Amniotic stem cell (primary cell): ENCODE data around the gene HS6ST3.

Experiments used
- DNase-seq: peaks from one replicate; lab custom pipeline; 2025; lab: John Stamatoyannopoulos, UW

HS6ST3 gene

GRCh38 chr13:96308568-96308967, 218.7 kb downstream of the HS6ST3 start:
- DNase-seq = no peak

DNA sequence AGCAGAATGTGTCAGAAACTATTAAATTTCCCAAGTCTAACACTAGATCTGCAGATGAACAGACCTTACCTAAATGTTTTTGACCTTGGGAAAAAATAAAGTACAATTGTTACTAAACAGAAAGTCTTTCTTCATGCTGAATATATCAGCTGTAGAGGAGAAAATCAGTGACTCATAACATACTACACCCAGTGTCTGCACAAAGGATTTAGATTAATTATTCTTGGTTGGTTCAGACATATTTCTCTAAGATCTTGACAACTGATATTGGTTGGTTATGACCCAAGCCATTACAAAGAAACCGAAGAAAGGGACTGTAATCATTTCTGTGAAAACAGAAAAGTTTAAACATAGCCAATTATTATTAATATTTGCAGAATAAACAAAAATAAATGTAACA, 225.1 kb downstream of the HS6ST3 start:
- DNase-seq = no peak

DNA sequence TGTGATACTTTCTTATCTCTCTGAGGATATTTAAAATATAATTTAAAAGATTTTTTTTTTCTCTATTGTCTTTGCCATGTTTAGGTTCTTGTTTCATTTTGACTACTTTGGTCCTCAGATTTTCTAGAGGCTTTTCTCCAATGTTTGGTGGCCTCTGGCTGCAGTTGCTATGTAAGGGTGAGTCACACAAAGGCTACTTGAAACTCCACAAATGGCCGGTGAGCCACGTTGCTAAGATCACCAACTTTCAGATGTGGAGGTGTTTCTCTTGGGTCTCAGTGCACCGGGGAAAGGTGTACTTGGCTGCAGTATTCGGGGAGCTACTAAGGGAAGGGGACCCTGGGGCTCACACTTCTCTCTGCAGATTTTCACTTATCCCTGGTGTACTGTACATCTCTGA, 248.1 kb downstream of the HS6ST3 start:
- DNase-seq = no peak

DNA sequence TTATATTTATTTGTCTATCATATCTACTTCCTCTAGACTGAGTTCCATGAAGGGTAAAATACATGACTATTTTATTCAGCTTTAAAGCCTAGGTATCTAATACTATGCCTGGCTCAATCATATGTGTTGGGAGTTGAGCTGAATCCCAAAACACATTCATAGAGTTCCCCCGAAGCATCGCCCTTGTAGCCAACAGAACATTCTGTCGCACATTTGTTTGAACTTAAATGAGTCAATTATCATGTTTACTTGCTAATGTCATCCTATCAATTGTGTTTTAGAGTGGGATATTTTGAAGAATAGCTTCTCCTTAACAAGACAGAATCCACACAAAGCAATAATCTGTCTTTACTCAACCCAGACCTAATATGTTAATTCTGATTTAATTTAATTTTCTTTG, 252.4 kb downstream of the HS6ST3 start:
- DNase-seq = no peak

GRCh38 chr13:96342852-96343465, 253.1 kb downstream of the HS6ST3 start:
- DNase-seq = no peak

DNA sequence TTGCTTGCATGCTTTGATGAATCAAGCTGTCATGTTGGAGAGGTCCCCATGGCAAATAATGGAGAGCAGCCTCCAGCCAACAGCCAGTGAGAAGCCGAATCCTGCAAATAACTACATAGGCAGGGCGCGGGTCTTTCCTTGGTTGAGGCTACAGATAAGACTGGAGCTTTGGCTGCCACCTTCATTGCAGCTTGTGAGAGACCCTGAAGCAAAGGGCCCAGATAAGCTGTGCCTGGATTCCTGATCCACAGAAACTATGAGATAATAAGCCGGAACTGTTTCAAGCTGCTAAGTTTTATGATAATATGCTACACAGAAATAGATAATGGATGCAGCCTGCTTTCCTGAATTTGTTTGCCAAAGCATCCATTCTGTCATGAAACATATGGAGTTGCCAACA, 257.0 kb downstream of the HS6ST3 start:
- no peak for DNase-seq

DNA sequence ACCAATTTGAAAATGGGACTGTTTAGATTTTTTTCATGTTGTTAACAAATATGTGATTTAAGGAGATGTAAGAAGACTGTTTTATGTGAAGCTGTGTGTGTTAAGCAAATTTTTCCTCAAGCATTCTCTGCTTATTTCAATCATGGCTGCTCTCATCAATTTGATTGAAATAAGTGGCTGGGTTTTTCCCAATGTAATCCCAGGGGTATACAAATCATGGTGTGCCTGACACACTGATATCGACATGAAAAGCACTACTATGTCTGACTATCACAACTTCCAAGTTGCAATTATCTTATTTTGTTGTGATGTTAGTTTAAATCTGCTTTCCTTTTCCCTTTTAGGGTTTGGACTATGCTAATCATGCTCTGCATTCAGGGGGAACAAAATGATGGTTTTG, 283.7 kb downstream of the HS6ST3 start:
- DNase-seq = no peak

DNA sequence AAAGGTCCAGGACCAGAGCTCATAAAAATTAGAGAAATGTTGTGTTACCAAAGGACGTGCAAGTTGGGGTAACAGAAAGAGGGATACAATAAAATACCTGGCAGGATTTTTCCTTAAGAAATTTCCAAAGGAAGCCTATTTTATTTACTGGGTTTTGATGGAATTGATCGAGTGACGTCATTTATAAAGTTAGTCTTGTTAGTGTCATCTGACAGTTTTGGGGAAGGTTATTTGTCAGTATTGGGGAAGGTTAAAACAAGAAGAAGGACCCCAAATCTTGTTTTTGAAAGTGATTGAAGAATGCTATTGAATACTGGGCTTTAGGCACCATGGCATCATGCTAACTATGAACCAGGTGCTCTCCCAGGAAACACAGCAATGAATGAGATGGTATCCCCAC, 287.9 kb downstream of the HS6ST3 start:
- DNase-seq = no peak

GRCh38 chr13:96379967-96380366, 290.1 kb downstream of the HS6ST3 start:
- no peak for DNase-seq

DNA sequence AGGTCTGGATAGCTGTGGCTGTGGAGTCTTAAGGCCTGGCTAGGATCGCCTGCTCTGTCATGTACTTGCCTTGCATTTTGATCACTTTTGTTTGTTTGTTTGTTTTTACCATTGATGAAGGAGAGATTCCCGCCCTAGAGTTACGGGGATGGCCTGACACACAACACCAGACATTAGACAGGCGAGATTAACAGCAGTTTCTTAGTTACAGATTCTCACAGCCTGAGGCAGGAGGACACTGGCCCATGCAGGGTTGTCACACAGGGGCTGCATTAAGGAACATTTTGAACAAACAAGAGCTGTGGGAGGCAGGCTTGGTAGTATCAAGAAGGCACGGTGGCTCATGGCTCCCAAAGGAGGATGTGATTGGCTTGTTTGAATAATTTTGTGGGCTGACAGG, 291.8 kb downstream of the HS6ST3 start:
- no peak for DNase-seq

- no peak for DNase-seq
Observed at GRCh38 chr13:96388598-96388997, 298.7 kb downstream of the HS6ST3 start.

- DNase-seq = no peak
Observed at GRCh38 chr13:96391606-96392005, 301.7 kb downstream of the HS6ST3 start.

DNA sequence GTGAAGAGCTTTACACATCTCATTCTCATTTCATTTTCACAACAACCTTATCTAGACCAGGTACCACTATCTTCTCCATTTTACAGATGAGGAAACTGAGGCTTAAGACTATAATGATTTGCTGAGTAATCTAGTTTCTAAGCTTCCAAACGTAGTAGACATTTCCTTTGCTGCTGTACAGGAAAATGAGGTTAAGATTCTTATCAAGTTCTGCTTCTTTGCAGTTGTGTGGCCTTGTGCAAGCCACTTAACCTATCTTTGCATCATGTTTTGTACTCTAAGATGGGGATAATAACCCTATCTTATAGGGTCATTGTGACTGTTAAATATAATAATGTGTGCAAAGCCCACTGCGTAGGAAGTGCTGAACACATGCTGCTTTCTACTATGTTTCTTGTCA, 307.9 kb downstream of the HS6ST3 start:
- DNase-seq = no peak

DNA sequence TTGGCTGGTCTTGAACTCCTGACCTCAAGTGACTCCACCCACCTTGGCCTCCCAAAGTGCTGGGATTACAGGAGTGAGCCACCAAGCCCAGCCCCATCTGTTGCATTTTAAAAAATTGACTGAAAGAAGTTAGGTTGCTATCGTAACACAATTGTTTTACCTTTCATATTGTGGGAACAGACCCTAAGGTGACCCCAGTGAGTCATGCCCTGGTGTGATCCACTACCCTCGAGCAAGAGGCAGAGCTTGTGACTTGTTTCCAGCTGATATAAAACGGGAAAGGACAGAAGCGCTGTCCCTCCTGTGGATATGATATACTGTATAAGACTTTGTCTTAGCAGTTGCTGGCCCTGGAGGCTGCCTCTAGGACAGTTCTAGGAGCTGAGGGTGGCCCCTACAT, 308.6 kb downstream of the HS6ST3 start:
- DNase-seq = no peak

DNA sequence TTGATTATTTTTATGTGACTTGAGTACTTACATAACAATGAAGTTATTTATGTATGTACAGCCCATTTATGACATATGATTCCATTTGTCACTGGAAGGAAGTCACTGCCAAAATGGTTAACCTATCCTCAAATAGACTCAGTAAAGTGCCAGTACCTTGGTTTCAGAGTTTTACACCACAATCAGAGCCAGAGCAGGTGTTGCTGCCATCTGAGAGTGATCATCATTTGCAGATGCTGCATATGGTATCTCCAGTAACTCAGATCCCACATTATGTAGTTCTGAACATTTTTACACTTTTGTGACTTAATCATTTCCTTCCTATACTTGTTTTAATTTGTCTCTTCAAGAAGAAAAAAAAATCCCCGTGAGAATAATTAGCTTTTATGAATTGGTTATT, 313.3 kb downstream of the HS6ST3 start:
- no peak for DNase-seq

GRCh38 chr13:96403651-96404050, 313.7 kb downstream of the HS6ST3 start:
- no peak for DNase-seq

GRCh38 chr13:96415831-96416385, 326.0 kb downstream of the HS6ST3 start:
- DNase-seq = no peak

DNA sequence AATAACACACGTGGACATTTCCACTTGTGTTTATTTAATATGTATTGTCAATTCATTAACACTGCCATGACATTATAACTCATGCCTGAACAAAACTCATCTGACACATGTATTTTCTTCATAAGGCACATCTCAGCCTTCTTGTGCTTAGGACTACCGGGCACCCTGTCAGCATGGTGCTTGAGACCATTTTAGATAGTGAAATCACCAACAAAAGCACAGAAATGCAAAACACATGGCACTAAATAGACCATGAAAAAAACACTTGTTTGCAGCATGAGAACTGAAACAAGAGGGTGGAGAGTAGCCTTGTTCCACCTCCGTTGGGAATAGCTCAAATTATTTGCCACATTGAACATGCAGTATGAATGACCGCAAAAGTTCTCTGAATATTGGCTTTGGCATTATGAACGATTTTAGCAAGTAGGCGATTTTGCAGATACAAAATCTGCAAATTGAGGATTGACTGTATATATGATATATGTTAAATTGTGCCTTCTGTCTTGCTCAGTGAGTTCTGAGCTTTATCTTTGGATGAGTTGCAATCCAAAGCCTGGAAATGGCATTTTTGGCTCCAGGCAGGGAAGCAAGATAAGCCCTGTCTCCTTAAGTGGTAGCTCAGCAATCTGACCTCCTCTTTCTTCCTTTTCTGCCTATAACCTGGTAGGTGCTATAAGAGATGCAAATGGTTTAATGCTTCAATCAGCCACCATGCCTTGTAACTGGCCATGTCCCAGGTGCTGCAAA, 328.2 kb downstream of the HS6ST3 start:
- DNase-seq = no peak

DNA sequence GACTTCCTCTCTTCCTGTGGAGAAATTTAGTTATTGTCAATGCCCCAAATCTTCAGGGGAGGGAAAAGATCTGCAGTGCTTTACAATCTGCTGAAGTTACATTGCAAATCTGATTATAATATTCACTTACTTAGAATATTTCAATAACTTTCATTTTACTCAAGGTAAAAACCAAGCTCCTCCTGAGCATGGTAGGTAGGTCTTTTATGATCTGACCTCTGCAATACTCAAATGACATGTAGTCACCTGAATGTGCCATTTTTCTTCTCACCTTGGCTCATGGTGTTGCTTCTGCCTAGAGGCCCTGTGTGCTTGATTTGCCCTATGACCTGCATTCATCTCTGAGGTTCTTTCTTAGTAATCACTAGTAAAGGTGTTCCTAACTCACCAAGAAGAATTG, 331.4 kb downstream of the HS6ST3 start:
- no peak for DNase-seq

DNA sequence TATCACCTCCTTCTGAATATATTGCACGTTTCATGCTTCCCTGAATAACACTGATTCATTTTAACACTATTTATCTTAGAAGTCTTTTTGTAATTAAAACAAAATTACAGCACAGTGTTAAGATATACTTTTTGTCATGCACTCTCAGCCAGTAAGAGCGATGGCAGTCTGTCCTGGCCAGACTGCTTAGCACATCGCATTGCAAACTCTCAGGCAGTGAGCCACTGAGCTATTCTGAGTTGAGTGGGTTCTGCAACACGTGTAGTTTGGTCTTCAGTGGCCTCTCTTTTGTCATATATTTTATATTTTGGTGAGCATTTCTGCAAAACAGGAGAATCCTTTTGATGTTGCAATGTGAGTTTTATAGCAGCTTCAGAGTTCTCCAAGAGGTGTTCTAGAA, 332.1 kb downstream of the HS6ST3 start:
- DNase-seq = no peak

GRCh38 chr13:96426167-96426566, 336.3 kb downstream of the HS6ST3 start:
- DNase-seq = no peak

DNA sequence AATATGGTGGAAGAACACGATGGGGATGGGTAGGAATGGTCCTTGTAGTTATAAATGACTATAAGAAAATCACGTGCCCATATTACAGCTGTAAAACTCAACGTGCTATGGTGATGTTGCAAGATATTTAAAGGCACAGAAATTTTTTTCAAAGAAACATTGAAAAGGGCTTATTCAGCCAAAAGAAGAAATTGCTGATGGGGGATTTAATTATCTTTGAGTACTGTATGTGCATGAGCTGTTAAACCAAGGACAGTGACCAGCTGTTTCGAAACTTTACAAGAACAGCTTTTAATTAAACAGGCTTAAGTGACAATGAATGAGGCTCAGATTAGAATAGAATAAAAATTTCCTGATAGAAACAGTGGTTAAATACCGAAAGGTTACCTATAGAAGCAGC, 339.0 kb downstream of the HS6ST3 start:
- DNase-seq = no peak

DNA sequence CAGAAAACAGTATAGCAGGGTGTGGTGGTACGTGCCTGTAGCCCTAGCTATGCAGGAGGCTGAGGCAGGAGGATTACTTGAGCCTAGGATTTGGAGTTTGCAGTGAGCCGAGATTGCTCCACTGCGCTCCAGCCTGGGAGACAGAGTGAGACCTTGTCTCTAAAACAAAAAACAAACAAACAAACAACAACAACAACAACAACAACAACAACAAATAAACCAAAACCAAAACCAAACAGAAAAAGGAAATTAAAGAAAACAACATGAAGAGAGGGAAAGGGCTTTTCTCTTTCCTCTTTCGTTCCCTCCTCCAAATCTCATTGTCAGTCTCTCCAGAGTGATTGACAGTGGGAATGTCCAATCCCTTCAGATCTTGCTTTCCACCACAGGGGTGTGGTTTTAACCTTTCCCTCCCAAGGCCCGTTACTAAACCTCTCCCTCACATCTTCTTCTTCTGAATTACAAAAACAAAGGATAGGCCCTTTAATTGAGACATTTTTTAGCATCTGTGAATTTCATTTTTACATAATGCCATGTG, 341.2 kb downstream of the HS6ST3 start:
- no peak for DNase-seq
